Measurements from ENCODE around the gene INAFM2.

GRCh38 chr15:40332113-40332781 lies 8.8 kb downstream of the INAFM2 start:
- TF ChIP-seq MYC (IDR thresholded peaks at IDR 0.05; ENCODE audit: low read depth, low read length), result no peak
- no peak for TF ChIP-seq MAX (IDR thresholded peaks at IDR 0.05; ENCODE audit: low read depth, low read length)
- TF ChIP-seq CTCF (IDR thresholded peaks at IDR 0.05; ENCODE audit: low read depth, low read length), result no peak
- TF ChIP-seq POLR2A (IDR thresholded peaks at IDR 0.05; ENCODE audit: extremely low read depth, insufficient read length), result no peak
